ENCODE measurements around the gene NRBF2.
"Not testable (repeated sequence)": the region's sequence is repeated elsewhere in the genome, so short reads cannot be mapped to it uniquely, and the experiment has no call there.

Gene NRBF2

GRCh38 chr10:63142136-63142535, 9.0 kb downstream of the NRBF2 start:
- TF ChIP-seq POU2F2 (IDR thresholded peaks at IDR 0.05; ENCODE audit: low read depth, low read length) (no peak), POLR2AphosphoS5 (IDR thresholded peaks at IDR 0.05; ENCODE audit: low read depth, low read length) (no peak), PAX5 (IDR thresholded peaks at IDR 0.05; ENCODE audit: insufficient read depth, low read length, severe bottlenecking) (no peak), TAF1 (IDR thresholded peaks at IDR 0.05; ENCODE audit: low read depth, low read length) (no peak), POLR2A (IDR thresholded peaks at IDR 0.05; ENCODE audit: low read depth, low read length) (no peak)
- DNase-seq (ENCODE audit: insufficient read length, low spot score) (no peak), FAIRE-seq (no peak)

GRCh38 chr10:63143987-63144386, 10.9 kb downstream of the NRBF2 start:
- no peak for DNase-seq (ENCODE audit: insufficient read length, low spot score)
- FAIRE-seq = no peak
- no peak for TF ChIP-seq PAX5 (IDR thresholded peaks at IDR 0.05; ENCODE audit: insufficient read depth, low read length, severe bottlenecking)
- no peak for TF ChIP-seq SPI1 (IDR thresholded peaks at IDR 0.05; ENCODE audit: low read depth, low read length)
- no peak for TF ChIP-seq POLR2A (IDR thresholded peaks at IDR 0.05; ENCODE audit: low read depth, low read length)
- no peak for TF ChIP-seq POLR2AphosphoS5 (IDR thresholded peaks at IDR 0.05; ENCODE audit: low read depth, low read length)

GRCh38 chr10:63145782-63146181, 12.7 kb downstream of the NRBF2 start:
- no peak for TF ChIP-seq POU2F2 (IDR thresholded peaks at IDR 0.05; ENCODE audit: low read depth, low read length)
- no peak for TF ChIP-seq POLR2A (IDR thresholded peaks at IDR 0.05; ENCODE audit: low read depth, low read length)
- peak; percentile 36 for TF ChIP-seq SPI1 (IDR thresholded peaks at IDR 0.05; ENCODE audit: low read depth, low read length)
- FAIRE-seq (peak; percentile 26), DNase-seq (ENCODE audit: insufficient read length, low spot score) (no peak)

- FAIRE-seq = no peak
- TF ChIP-seq SPI1 (IDR thresholded peaks at IDR 0.05; ENCODE audit: low read depth, low read length) = no peak
- TF ChIP-seq PAX5 (IDR thresholded peaks at IDR 0.05; ENCODE audit: insufficient read depth, low read length, severe bottlenecking) = no peak
- no peak for TF ChIP-seq POU2F2 (IDR thresholded peaks at IDR 0.05; ENCODE audit: low read depth, low read length)
Measured at GRCh38 chr10:63146503-63146902, 13.4 kb downstream of the NRBF2 start.

GRCh38 chr10:63150745-63151144, 17.6 kb downstream of the NRBF2 start:
- FAIRE-seq (no peak), DNase-seq (ENCODE audit: insufficient read length, low spot score) (no peak)
- no peak for TF ChIP-seq PAX5 (IDR thresholded peaks at IDR 0.05; ENCODE audit: insufficient read depth, low read length, severe bottlenecking)
- TF ChIP-seq TAF1 (IDR thresholded peaks at IDR 0.05; ENCODE audit: low read depth, low read length) = no peak
- TF ChIP-seq POU2F2 (IDR thresholded peaks at IDR 0.05; ENCODE audit: low read depth, low read length) = no peak
- no peak for TF ChIP-seq POLR2AphosphoS5 (IDR thresholded peaks at IDR 0.05; ENCODE audit: low read depth, low read length)
- no peak for TF ChIP-seq SPI1 (IDR thresholded peaks at IDR 0.05; ENCODE audit: low read depth, low read length)
- no peak for TF ChIP-seq POLR2A (IDR thresholded peaks at IDR 0.05; ENCODE audit: low read depth, low read length)

More at GRCh38 chr10:63146503-63146902, 13.4 kb downstream of the NRBF2 start:
- DNase-seq (ENCODE audit: insufficient read length, low spot score) = no peak

GRCh38 chr10:63153868-63154545, 20.9 kb downstream of the NRBF2 start:
- not testable (repeated sequence) for FAIRE-seq; DNase-seq (ENCODE audit: insufficient read length, low spot score)

- FAIRE-seq = no peak
- TF ChIP-seq POLR2A (IDR thresholded peaks at IDR 0.05; ENCODE audit: low read depth, low read length) (no peak), POU2F2 (IDR thresholded peaks at IDR 0.05; ENCODE audit: low read depth, low read length) (no peak), TAF1 (IDR thresholded peaks at IDR 0.05; ENCODE audit: low read depth, low read length) (no peak), SPI1 (IDR thresholded peaks at IDR 0.05; ENCODE audit: low read depth, low read length) (no peak), PAX5 (IDR thresholded peaks at IDR 0.05; ENCODE audit: insufficient read depth, low read length, severe bottlenecking) (no peak), POLR2AphosphoS5 (IDR thresholded peaks at IDR 0.05; ENCODE audit: low read depth, low read length) (no peak)
- no peak for DNase-seq (ENCODE audit: insufficient read length, low spot score)
Measured at GRCh38 chr10:63154546-63155387, 21.6 kb downstream of the NRBF2 start.

- no peak for DNase-seq (ENCODE audit: insufficient read length, low spot score)
- no peak for FAIRE-seq
- TF ChIP-seq SPI1 (IDR thresholded peaks at IDR 0.05; ENCODE audit: low read depth, low read length) (peak; percentile 50), POLR2AphosphoS5 (IDR thresholded peaks at IDR 0.05; ENCODE audit: low read depth, low read length) (no peak)
Measured at GRCh38 chr10:63155388-63156020, 22.4 kb downstream of the NRBF2 start.

- TF ChIP-seq POLR2AphosphoS5 (IDR thresholded peaks at IDR 0.05; ENCODE audit: low read depth, low read length) (no peak), SPI1 (IDR thresholded peaks at IDR 0.05; ENCODE audit: low read depth, low read length) (no peak), POLR2A (IDR thresholded peaks at IDR 0.05; ENCODE audit: low read depth, low read length) (no peak), TAF1 (IDR thresholded peaks at IDR 0.05; ENCODE audit: low read depth, low read length) (no peak), POU2F2 (IDR thresholded peaks at IDR 0.05; ENCODE audit: low read depth, low read length) (no peak)
- DNase-seq (ENCODE audit: insufficient read length, low spot score) (no peak), FAIRE-seq (peak; percentile 47)
Measured at GRCh38 chr10:63156236-63156635, 23.1 kb downstream of the NRBF2 start.
